ENCODE results near the gene CLEC18B. TPM values are rescaled to one million over a fixed set of nuclear protein-coding genes. Genes with fewer than 3 reads are reported as not detected.
"Not testable (repeated sequence)": the region's sequence is repeated elsewhere in the genome, so short reads cannot be mapped to it uniquely, and the experiment has no call there.

Gene CLEC18B
- total and polyA plus RNA-seq, 11 donors = 0.14 to 1.5 (median 0.28) TPM; not detected in 5

- DNase-seq = no peak
- Histone ChIP-seq H3K36me3 (peaks cover 0 to 13% (median 4%) of the 10 kb centered on the region in 9 donors), H3K4me1 (peaks cover 0 to 15% (median 0%) of the 10 kb centered on the region in 12 donors), H3K9me3 (no peaks in the 10 kb centered on the region), H3K27me3 (no peaks in the 10 kb centered on the region), H3K4me3 (no peak overlapping the region), H3K27ac (no peak overlapping the region)
- ATAC-seq = peak in 1 of 4 donors; percentile 24
- no peak for TF ChIP-seq POLR2A (IDR thresholded peaks at IDR 0.05)
- TF ChIP-seq, protein P1, sequence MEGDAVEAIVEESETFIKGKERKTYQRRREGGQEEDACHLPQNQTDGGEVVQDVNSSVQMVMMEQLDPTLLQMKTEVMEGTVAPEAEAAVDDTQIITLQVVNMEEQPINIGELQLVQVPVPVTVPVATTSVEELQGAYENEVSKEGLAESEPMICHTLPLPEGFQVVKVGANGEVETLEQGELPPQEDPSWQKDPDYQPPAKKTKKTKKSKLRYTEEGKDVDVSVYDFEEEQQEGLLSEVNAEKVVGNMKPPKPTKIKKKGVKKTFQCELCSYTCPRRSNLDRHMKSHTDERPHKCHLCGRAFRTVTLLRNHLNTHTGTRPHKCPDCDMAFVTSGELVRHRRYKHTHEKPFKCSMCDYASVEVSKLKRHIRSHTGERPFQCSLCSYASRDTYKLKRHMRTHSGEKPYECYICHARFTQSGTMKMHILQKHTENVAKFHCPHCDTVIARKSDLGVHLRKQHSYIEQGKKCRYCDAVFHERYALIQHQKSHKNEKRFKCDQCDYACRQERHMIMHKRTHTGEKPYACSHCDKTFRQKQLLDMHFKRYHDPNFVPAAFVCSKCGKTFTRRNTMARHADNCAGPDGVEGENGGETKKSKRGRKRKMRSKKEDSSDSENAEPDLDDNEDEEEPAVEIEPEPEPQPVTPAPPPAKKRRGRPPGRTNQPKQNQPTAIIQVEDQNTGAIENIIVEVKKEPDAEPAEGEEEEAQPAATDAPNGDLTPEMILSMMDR (IDR thresholded peaks at IDR 0.05) = no peak
- intact Hi-C loops (cut with DNase I) = loop anchor here in 1 of 10 donors (10.0 kb wide), 1 partner anchor 125 kb away; no protein-coding TSS in a partner anchor
- 69 to 88% (median 79%) methylated on average over 7 of the region's 7 CpGs for WGBS, 4 donors
These were observed 18.4 kb upstream of the CLEC18B start for GRCh38 chr16:74439685-74440084.

GRCh38 chr16:74438492-74438979 is 17.3 kb upstream of the CLEC18B start:
- 44 to 62% (median 53%) methylated on average over 7 of the region's 7 CpGs for WGBS, 4 donors
- peaks cover 0 to 15% (median 0%) of the 10 kb centered on the region in 12 donors for H3K4me1 ChIP-seq
- no peak for TF ChIP-seq POLR2A (IDR thresholded peaks at IDR 0.05)
- TF ChIP-seq, protein P1 (IDR thresholded peaks at IDR 0.05) = no peak
- DNase-seq = no peak
- H3K4me3 ChIP-seq = no peak overlapping the region
- H3K27me3 ChIP-seq = no peaks in the 10 kb centered on the region
- no peaks in the 10 kb centered on the region for H3K9me3 ChIP-seq
- peaks cover 0 to 13% (median 4%) of the 10 kb centered on the region in 9 donors for H3K36me3 ChIP-seq
- H3K27ac ChIP-seq = peak overlapping the region in 1 of 12 donors; percentile 25
- ATAC-seq = peak in 3 of 4 donors; percentile 26 to 54 (median 29)
- intact Hi-C loops (cut with DNase I) = loop anchor here in 1 of 10 donors (10.0 kb wide), 1 partner anchor 124 kb away; no protein-coding TSS in a partner anchor

GRCh38 chr16:74431516-74431915 is 10.2 kb upstream of the CLEC18B start:
- TF ChIP-seq POLR2A (IDR thresholded peaks at IDR 0.05) = no peak
- TF ChIP-seq, protein P1 (IDR thresholded peaks at IDR 0.05) = no peak
- H3K4me1 ChIP-seq = no peaks in the 10 kb centered on the region
- no peak overlapping the region for H3K27ac ChIP-seq
- H3K36me3 ChIP-seq = no peaks in the 10 kb centered on the region
- no peaks in the 10 kb centered on the region for H3K9me3 ChIP-seq
- intact Hi-C loops (cut with DNase I) = loop anchor here in 4 of 10 donors (5.0 to 10.0 kb wide), 3 partner anchors 114 to 124 kb away; no protein-coding TSS in a partner anchor
- DNase-seq (no peak), ATAC-seq (no peak)
- H3K4me3 ChIP-seq = no peak overlapping the region
- no peaks in the 10 kb centered on the region for H3K27me3 ChIP-seq
- 76 to 86% (median 83%) methylated on average over 5 of the region's 5 CpGs for WGBS, 4 donors

DNA sequence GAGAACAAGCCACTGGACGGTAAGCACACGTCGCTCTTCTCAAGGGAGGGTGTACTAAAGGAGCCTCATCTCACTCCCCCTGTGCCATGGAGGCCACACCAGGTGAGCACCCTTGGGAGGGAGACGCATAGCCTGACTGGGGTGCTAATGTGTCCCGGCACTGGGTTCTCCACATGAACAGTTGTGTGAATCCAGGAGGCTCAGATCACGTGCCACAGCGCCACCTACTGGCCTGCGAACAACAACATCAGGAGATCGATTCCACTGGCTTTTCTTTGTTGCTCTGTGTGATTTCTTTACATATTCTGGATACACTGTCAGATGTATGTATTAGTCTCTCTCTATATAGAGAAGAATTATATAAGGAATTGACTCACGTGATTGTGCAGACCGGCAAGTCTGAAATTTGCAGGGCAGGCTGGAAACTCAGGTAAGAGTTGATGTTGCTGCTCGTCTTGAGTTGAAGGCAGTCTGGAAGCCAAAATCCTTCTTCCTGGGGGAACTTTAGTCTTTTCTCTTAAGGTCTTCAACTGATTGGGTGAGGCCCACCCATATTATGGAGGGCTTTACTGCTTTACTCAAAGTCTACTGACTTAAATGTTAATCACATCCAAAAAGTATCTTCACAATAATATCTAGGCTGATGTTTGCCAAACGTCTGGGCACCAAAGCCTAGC is 8.9 kb upstream of the CLEC18B start:
- H3K36me3 ChIP-seq, H3K9me3 ChIP-seq, H3K4me1 ChIP-seq, H3K27ac ChIP-seq, H3K27me3 ChIP-seq, H3K4me3 ChIP-seq: not testable (repeated sequence)
- TF ChIP-seq, protein P1 (IDR thresholded peaks at IDR 0.05) = peak; percentile 69 to 82 (median 78)
- 31 to 35% (median 34%) methylated on average over 13 of the region's 13 CpGs for WGBS, 4 donors
- peak in 3 of 5 donors; percentile 41 to 70 (median 42) for DNase-seq
- intact Hi-C loops (cut with DNase I) = loop anchor here in 4 of 10 donors (5.0 to 10.0 kb wide), 3 partner anchors 113 to 123 kb away; no protein-coding TSS in a partner anchor
- peak; percentile 49 to 76 (median 64) for ATAC-seq

DNA sequence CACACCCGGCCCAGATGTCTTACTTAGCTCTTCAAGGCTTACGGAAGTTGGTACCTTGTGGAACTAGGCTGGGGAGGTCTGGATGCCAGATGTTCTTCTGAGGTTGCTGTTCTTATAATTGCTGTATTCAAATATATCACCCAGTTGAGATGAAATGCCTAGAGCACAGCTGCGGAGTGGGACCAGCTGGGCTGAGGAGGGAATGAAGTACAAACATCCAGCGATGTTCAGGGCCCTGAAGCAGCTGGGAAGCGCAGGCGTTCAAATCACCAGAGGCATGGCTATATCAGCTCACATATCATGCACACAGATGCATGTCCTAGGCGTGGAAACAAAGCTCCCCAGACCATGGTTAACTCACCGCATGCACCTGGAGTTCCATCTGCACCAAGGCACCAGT is 7.2 kb upstream of the CLEC18B start:
- DNase-seq; H3K27me3 ChIP-seq; H3K4me3 ChIP-seq; intact Hi-C loops (cut with DNase I); H3K9me3 ChIP-seq; H3K36me3 ChIP-seq; H3K4me1 ChIP-seq; H3K27ac ChIP-seq: not testable (repeated sequence)
- peak; percentile 16 to 71 (median 48) for ATAC-seq
- 69 to 87% methylated on average over 2 to 3 of the region's 8 CpGs; no CpG with 5 or more reads in 2 of the 4 donors for WGBS, 4 donors

DNA sequence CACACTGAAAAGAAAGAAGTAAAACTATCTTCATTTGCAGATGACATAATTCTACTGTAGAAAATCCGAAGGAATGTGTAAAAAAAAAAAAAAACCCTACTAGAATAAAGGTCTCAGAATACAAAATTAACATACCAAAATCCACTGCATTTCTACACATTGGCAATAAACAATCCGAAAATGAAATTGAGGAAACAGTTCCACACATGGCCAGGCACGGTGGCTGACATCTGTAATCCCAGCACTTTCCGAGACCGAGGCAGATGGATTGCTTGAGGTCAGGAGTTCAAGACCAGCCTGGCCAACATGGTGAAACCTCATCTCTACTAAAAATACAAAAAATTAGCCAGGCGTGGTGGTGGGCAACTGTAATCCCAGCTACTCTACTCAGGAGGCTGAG is 4.5 kb upstream of the CLEC18B start:
- H3K9me3 ChIP-seq; H3K36me3 ChIP-seq; intact Hi-C loops (cut with DNase I); H3K27me3 ChIP-seq; ATAC-seq; H3K4me3 ChIP-seq; DNase-seq; H3K4me1 ChIP-seq; H3K27ac ChIP-seq: not testable (repeated sequence)
- 79 to 87% (median 84%) methylated on average over 6 of the region's 6 CpGs for WGBS, 4 donors

DNA sequence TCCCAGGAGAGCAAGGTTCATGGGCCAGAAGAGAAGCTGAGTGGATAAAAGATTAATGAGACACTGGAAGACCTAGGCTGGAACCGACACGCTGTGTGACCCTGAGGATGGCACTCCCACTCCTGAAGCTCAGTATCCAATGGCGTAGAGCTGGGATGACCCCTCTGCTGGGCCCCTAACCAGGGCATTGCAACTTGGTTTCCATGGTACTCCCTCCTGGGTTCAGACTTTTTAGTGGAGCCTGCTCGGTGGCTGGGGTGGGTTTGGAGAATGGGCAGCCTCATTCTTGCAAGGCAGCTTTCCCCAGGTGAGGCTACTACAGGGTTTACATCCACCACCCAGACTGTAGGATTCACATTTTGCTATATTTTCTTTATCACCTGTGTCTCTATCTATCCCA is 2.4 kb upstream of the CLEC18B start:
- H3K4me1 ChIP-seq; H3K27me3 ChIP-seq; ATAC-seq; intact Hi-C loops (cut with DNase I); H3K36me3 ChIP-seq; H3K9me3 ChIP-seq; H3K4me3 ChIP-seq; DNase-seq; H3K27ac ChIP-seq: not testable (repeated sequence)
- 91 to 97% (median 93%) methylated on average over 3 to 4 of the region's 4 CpGs for WGBS, 4 donors
